ENCODE results near the gene CACNA1C.

- TF ChIP-seq CTCF (IDR thresholded peaks at IDR 0.05) = no peak
- no peak for TF ChIP-seq EP300 (IDR thresholded peaks at IDR 0.05)
- TF ChIP-seq POLR2AphosphoS5 (IDR thresholded peaks at IDR 0.05) = no peak
These were observed 188.2 kb downstream of the CACNA1C start for GRCh38 chr12:2240984-2241383.

Data from upper lobe of left lung (tissue), 4 donors.